Hepatocyte (in vitro differentiated cells): ENCODE data around the gene EFHD1.

Experiments used
- CTCF ChIP-seq: fragments of 200-600 bp; sonication (generic); IDR thresholded peaks from 2 replicates; pipeline ENCODE4 v1.5.1; 2016; ENCODE audit warnings: antibody characterized with exemption, mild to moderate bottlenecking; ENCODE audit not compliant: poor library complexity
- EZH2 ChIP-seq: fragments of 200-600 bp; sonication (generic); IDR thresholded peaks from 2 replicates; pipeline ENCODE4 v1.6.1; 2016; ENCODE audit warnings: antibody characterized with exemption, mild to moderate bottlenecking, borderline replicate concordance
- EZH2phosphoT487 ChIP-seq: fragments of 200-600 bp; sonication (generic); IDR thresholded peaks from one replicate; pipeline ENCODE4 v1.6.1; 2018; ENCODE audit warnings: antibody characterized with exemption, mild to moderate bottlenecking, low read depth, moderate library complexity; ENCODE audit not compliant: unreplicated experiment, severe bottlenecking

- TF ChIP-seq EZH2phosphoT487 (no peak), CTCF (no peak), EZH2 (no peak)
Measured at GRCh38 chr2:232698556-232699091, 65.2 kb downstream of the EFHD1 start.
